ENCODE measurements around the gene RPS16.

RPS16 gene

DNA sequence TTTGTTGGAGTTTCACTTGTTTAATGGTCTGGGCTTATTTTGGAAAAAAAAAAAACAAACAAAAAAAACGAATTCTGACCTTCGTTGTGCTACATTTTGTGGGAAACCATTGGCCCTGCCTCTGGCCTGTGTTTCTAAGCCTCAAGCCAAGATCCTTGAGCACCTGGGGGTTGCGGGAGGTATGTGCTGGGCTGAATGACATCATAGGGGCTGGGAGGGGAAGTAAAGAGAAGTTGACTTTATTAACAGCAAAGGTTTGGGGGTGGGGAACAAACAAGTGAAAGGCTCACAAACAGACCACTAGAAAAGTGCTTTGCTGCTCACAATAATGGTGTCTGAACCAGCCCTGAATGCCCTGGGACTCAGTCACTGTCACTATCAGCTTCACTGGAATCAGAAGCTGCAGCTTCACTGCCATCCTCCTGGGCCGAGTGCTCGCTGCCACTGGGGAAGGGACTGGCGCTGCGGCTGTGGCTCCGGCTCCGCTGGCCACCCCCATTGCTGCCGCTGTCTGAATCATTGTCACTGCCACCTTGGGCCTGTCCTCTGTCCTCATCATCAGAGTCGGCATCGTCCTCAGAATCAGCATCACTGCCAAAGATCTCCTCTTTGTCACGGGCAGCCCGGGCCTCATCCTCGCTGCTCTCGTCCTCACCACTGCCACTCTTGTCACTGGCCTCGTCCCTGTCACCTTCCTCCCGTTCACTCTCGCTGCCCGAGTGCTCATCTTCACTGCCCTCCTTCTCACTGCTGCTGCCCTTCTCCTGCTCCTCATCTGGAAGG, 49.9 kb downstream of the RPS16 start:
- no peak overlapping the region for H3K9ac ChIP-seq (ENCODE audit: low read depth, low read length)
- H3K4me1 ChIP-seq (ENCODE audit: control insufficient read depth, insufficient read depth, low read length), result peaks cover 2% of the 10 kb centered on the region
- H3K36me3 ChIP-seq (ENCODE audit: control insufficient read depth, insufficient read depth, low read length), result peaks cover 43% of the 10 kb centered on the region
- H3K4me3 ChIP-seq (ENCODE audit: low read depth, low read length), result no peak overlapping the region
- no peaks in the 10 kb centered on the region for H3K27me3 ChIP-seq (ENCODE audit: control insufficient read depth, insufficient read depth, low read length)
- H3K9me3 ChIP-seq (ENCODE audit: control insufficient read depth, insufficient read depth, low read length), result no peaks in the 10 kb centered on the region

GRCh38 chr19:39384839-39385568, 50.7 kb downstream of the RPS16 start:
- H3K4me3 ChIP-seq (ENCODE audit: low read depth, low read length), result no peak overlapping the region
- no peaks in the 10 kb centered on the region for H3K9me3 ChIP-seq (ENCODE audit: control insufficient read depth, insufficient read depth, low read length)
- peaks cover 2% of the 10 kb centered on the region for H3K4me1 ChIP-seq (ENCODE audit: control insufficient read depth, insufficient read depth, low read length)
- H3K27me3 ChIP-seq (ENCODE audit: control insufficient read depth, insufficient read depth, low read length), result no peaks in the 10 kb centered on the region
- no peak overlapping the region for H3K9ac ChIP-seq (ENCODE audit: low read depth, low read length)
- peaks cover 52% of the 10 kb centered on the region for H3K36me3 ChIP-seq (ENCODE audit: control insufficient read depth, insufficient read depth, low read length)
